ENCODE measurements around the gene SLC44A5.
A peak's percentile ranks its signal among the peaks of the same experiment; 100 is the strongest.

SLC44A5 gene

GRCh38 chr1:75354267-75354666 is 256.6 kb downstream of the SLC44A5 start:
- peak; percentile 44 for DNase-seq

GRCh38 chr1:75353051-75353450 is 257.9 kb downstream of the SLC44A5 start:
- DNase-seq: no peak

GRCh38 chr1:75345538-75346292 is 265.2 kb downstream of the SLC44A5 start:
- no peak for DNase-seq

DNA sequence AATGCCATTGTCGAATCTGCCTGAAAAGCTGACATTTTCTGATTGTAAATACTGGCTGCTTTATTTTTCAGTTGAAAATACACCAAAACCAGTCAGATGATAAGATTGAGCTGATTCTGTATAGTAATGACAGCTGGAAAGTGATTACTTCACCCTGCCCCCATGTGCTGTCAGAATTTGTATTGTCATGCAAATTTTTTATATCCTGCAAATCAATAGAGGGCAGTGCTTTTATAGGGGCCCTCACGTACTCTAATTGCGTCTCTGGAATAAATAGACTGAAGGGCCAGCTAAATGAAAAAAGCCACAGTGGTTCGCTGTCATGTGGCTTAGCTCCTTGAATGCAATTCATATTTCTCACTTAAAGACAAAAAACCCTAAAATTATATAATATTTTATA is 268.1 kb downstream of the SLC44A5 start:
- DNase-seq: no peak

GRCh38 chr1:75341537-75341936 is 269.4 kb downstream of the SLC44A5 start:
- DNase-seq: no peak

DNA sequence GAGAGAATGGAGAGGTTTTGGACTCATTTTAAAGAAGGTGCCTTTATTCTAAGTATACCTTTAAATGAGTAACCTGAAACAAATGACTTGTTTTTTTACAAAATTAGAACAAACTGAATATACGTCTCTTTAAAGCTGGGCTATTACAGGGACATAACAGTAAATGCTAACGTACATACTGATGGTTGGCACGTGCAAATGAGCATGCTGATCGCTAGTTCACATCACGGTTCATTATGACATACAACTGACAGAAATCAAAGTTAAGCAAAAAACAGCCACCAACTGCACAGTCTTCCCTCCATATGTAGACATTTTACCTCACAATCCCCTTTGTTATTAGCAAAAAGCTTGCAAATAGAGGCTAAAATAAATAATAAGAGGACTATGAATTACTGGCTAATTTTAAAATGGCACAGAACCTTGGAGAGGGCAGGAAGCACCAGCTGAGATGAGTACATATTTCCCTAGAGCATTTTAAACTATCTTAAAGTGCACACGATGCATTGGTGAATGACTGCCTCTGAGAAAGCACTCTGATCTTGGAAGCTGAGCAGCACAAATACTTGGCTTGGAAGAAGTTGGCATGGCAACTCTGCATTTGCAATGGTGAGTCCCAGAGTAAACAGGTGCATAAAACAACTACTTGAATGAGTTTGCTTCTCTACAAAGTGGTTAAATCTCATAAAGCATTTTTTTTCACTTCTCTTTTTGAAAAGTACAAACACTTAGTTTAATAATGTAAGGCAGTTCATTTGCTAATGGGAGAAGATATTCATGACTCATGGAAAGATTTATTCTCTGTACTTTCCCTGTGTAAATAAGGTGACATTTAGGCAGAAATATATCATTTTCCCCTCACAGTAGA is 272.1 kb downstream of the SLC44A5 start:
- no peak for DNase-seq

GRCh38 chr1:75334876-75335389 is 276.0 kb downstream of the SLC44A5 start:
- no peak for DNase-seq

DNA sequence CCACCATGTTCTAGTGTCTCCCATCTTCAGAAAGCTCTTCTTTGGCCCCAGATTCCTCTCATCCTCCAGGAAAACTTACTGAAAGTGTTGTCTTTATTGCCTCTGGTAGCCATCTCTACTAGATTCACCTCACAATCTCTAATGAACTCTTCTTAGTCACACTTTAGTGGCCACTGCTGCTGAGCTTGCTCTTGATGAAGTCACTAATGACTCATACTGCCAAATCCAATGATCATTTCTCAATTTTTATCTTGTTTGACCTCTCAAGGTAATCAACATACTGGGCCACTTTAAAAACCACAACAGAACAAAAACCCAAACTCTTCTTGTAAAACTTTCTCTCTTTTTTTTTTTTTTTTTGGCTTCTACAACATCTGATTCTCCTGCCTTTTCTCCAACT is 280.3 kb downstream of the SLC44A5 start:
- DNase-seq: peak; percentile 25

DNA sequence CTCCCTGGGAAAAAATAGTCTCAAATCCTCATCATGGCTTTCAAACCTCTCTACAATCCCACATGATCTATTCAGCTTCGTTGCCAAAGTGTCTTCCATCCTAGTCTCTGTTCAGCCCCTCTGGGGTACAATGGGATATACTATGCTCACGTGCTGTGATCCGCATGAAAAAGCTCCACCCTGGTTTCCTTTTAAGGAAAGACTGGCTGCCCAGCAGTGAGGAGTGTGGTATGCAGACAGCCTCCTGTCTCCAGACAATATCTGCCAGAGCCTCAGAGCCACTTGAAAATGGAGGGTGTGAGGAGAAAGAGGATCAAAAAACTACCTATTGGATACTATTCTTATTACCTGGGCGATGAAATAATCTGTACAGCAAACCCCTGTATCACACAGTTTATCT is 282.2 kb downstream of the SLC44A5 start:
- DNase-seq: no peak

DNA sequence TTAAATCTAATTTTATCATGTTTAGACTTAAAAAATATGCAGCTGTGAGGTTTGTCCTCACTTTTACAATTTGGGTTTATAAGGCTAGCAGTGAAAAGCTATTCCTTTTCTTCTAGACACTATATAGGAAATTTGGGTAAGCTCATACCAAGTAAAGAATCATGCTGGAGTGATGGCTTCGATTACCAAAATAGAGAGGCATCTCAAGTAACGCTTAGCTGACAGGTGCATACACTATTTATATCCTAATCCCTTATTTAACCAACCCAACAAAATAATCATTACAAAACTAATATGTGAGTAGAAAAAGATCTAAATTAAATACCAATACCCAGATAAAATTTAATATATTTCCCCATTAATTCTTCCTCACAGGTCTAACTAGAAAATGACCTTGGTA is 283.5 kb downstream of the SLC44A5 start:
- DNase-seq: no peak

- DNase-seq: no peak
Observed at GRCh38 chr1:75317976-75318375, 292.9 kb downstream of the SLC44A5 start.

DNA sequence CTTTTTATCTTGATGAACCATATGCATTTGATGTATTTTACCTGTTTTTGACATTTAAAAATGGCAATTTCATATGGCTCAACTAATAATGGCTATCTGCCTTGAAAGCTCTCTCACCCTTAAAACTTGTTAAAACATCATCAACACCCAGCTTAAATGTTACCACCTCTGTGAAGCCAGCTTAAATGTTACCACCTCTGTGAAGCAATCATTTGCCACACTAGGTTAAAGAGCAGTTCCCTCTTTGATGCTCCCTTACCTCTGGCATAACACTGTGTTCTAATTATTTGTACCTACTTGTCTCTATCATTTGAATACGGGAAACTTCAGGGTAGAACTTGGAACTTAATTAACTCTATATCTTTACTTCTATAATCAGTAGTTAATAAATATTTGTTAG is 294.7 kb downstream of the SLC44A5 start:
- no peak for DNase-seq

DNA sequence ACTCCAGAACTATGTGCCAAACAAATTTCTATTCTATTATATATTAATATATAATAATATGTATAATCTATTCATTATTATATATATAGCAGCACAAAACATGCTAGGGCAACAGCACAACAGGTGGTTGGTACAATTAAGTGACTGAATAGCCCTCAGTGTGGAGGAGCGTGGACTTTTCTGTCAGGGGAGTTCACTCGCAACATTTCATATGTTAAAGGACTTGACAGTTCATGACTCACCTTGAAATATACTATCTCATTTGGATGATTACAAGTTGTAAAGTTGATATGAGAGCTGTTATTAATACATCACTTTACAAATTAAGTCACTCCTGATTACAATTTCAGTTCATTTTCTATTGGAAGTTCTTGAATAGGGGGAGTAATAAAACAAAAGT is 298.3 kb downstream of the SLC44A5 start:
- no peak for DNase-seq

DNA sequence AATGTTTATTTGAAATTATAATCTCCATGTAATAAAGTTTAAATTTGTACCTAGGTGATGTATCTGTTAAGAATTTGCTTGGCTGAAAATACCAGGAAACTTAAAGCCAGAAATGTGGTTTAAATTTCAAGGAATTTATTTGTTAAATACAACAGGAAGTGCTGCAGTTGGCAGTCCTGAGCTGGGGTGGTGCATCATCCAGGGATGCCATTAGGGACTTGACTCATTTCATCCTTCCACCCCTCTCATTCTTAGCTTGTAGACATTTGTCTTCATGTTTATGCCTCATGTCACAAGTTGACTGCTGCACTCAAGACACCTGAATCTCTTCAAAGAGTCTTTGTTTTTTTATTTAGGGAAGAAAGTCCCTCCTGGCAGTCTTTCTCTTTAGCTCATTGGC is 300.8 kb downstream of the SLC44A5 start:
- no peak for DNase-seq

DNA sequence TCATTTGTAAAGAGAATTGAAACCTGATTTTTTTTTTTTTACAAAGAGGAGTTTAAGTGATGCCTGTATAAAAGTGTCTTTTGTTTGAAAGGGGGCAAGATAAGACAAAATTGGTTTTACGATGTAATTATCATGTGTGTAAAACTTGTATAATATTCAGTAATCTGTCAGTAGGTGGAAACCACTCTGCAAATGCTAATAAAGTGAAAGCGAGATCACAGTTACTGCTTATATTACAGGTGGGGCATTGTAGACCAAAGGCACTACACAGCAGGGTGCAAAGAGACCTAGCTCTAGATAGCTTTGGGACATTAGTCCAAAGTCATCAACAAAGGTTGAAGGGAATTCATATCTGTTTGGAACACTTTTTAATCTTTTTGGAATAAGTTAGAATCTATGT is 302.5 kb downstream of the SLC44A5 start:
- DNase-seq: no peak

- DNase-seq: no peak
Observed at GRCh38 chr1:75305061-75305460, 305.9 kb downstream of the SLC44A5 start.

DNA sequence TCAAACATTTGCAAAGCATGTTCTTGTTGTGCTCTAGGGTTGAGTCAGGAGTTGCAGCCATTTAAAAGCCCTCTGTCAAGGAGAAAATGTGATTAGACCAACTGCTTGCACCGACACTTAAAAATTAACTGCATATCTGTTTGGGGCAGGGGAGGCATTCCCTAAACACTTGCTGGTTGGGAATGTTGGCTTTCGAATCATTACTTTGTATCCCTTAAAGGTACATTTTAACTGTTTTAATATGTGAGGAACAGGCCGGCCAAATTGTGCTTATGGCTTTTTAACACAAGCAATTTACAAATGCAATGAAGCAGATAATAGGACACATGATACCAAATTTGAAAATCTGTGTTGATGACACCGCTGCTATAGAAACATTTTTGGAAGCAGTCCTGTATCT is 317.6 kb downstream of the SLC44A5 start:
- no peak for DNase-seq

GRCh38 chr1:75292013-75292412 is 318.9 kb downstream of the SLC44A5 start:
- DNase-seq: no peak

DNA sequence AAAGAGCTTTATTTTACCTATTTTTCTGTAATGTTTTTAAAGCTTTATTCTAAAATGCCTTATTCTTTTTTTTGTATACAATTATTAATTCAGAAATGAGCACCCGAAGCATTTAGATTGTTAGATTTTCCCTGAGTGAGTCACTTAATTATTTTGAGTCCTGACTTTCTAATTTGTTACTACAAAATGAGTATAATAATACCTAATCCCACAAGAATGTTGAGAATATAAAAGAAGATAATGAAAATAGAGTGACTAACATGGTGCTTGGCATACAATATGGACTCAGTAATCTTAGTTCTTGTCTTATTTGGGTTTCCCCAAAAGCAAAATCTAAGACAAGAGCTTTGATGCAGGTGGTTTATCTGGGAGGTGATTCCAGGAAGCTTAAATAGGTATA is 334.5 kb downstream of the SLC44A5 start:
- DNase-seq: no peak

GRCh38 chr1:75275631-75276030 is 335.3 kb downstream of the SLC44A5 start:
- DNase-seq: no peak

- peak; percentile 14 for DNase-seq
Observed at GRCh38 chr1:75274920-75275506, 335.9 kb downstream of the SLC44A5 start.

DNA sequence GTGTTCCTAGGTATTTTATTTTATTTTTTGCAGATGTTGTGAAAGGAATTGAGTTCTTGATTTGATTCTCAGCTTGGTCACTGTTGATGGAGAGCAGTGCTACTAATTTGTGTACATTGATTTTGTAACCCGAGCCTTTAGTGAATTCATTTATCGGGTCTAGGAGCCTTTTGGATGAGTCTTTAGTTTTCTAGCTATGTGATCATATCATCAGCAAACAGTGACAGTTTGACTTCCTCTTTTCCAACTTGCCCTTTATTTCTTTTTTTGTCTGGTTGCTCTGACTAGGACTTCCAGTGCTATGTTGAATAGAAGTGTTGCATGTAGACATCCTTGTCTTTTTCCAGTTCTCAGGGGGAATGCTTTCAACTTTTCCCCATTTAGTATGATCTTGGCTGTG is 337.8 kb downstream of the SLC44A5 start:
- peak; percentile 89 for DNase-seq

DNA sequence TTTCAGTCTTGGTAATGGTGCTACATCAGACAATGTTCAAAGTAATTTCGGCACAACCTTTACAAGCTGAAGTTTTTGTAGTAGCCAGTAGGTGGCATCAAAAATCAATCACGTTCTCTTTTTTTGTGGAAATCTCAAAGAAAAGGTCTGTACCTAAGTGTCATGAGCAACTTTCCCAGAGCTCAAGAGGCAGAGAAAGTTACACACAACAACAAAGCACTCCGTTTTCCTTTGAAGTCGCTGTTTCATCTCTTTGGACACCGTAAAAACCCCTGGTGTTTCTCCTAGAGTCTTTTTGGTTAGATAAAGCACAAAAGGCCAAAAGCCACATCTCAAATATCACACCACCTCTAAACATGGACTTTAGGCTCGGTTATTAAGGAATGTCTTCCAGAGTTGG is 345.1 kb downstream of the SLC44A5 start:
- DNase-seq: peak; percentile 77

DNA sequence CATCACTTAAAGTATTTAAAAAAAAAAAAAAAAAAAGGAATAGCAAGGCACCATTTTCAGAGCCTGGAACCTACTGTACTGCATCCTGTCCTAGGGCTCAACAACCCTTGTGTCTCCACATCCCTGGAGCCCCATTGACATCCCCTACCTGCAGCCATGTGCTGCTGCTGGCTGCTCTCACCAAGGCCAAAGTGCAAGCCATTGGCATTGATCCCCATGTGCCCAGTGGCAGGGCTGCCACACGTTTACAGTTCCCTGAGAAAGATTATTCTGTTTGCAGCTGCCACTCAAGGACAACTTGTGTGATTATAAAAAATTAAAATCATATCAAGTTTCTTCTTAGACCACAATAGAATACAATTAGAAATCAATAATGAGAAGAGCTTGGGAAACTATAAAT is 346.8 kb downstream of the SLC44A5 start:
- no peak for DNase-seq
